ENCODE measurements around the gene NKX2-4. TPM values are rescaled to one million over a fixed set of nuclear protein-coding genes. Genes with fewer than 3 reads are reported as not detected.
A peak's percentile ranks its signal among the peaks of the same experiment; 100 is the strongest.
"Not testable (repeated sequence)": the region's sequence is repeated elsewhere in the genome, so short reads cannot be mapped to it uniquely, and the experiment has no call there.

Gene NKX2-4
- not detected for polyA plus RNA-seq (ENCODE audit: insufficient read length in 4 of 4)

GRCh38 chr20:21397341-21398108 is at the start of gene NKX2-4:
NKX2-4 (minus strand) TSS chr20:21397526; CDS start chr20:21397399, 127 bp downstream.
- no peak for DNase-seq (ENCODE audit: low read depth in 4 of 4, low spot score in 2 of 4)

GRCh38 chr20:21437816-21438215 is 40.5 kb upstream of the NKX2-4 start:
- DNase-seq (ENCODE audit: low read depth in 4 of 4, low spot score in 2 of 4) = no peak

GRCh38 chr20:21437248-21437647 is 39.9 kb upstream of the NKX2-4 start:
- DNase-seq (ENCODE audit: low read depth in 4 of 4, low spot score in 2 of 4) = no peak

- DNase-seq (ENCODE audit: low read depth in 4 of 4, low spot score in 2 of 4) = no peak
These were observed 38.9 kb upstream of the NKX2-4 start for GRCh38 chr20:21436205-21436604.

GRCh38 chr20:21435576-21435975 is 38.2 kb upstream of the NKX2-4 start:
- no peak for DNase-seq (ENCODE audit: low read depth in 4 of 4, low spot score in 2 of 4)

GRCh38 chr20:21433329-21433890 is 36.1 kb upstream of the NKX2-4 start:
- DNase-seq (ENCODE audit: low read depth in 4 of 4, low spot score in 2 of 4) = no peak

- DNase-seq (ENCODE audit: low read depth in 4 of 4, low spot score in 2 of 4) = no peak
These were observed 35.6 kb upstream of the NKX2-4 start for GRCh38 chr20:21432911-21433310.

GRCh38 chr20:21430020-21430419 is 32.7 kb upstream of the NKX2-4 start:
- peak; percentile 18 to 44 (median 19) for DNase-seq (ENCODE audit: low read depth in 4 of 4, low spot score in 2 of 4)

GRCh38 chr20:21424846-21425245 is 27.5 kb upstream of the NKX2-4 start:
- DNase-seq (ENCODE audit: low read depth in 4 of 4, low spot score in 2 of 4) = no peak

GRCh38 chr20:21423712-21424111 is 26.4 kb upstream of the NKX2-4 start:
- not testable (repeated sequence) for DNase-seq (ENCODE audit: low read depth in 4 of 4, low spot score in 2 of 4)

GRCh38 chr20:21421601-21422236 is 24.4 kb upstream of the NKX2-4 start:
- DNase-seq (ENCODE audit: low read depth in 4 of 4, low spot score in 2 of 4) = no peak

GRCh38 chr20:21419147-21419546 is 21.8 kb upstream of the NKX2-4 start:
- DNase-seq (ENCODE audit: low read depth in 4 of 4, low spot score in 2 of 4) = not testable (repeated sequence)

GRCh38 chr20:21413996-21414395 is 16.7 kb upstream of the NKX2-4 start:
- not testable (repeated sequence) for DNase-seq (ENCODE audit: low read depth in 4 of 4, low spot score in 2 of 4)

- no peak for DNase-seq (ENCODE audit: low read depth in 4 of 4, low spot score in 2 of 4)
These were observed 14.4 kb upstream of the NKX2-4 start for GRCh38 chr20:21411725-21412124.

GRCh38 chr20:21399005-21399475 is 1.7 kb upstream of the NKX2-4 start:
- no peak for DNase-seq (ENCODE audit: low read depth in 4 of 4, low spot score in 2 of 4)

GRCh38 chr20:21398109-21399004 is 1.0 kb upstream of the NKX2-4 start:
- DNase-seq (ENCODE audit: low read depth in 4 of 4, low spot score in 2 of 4) = peak in 1 of 4 donors; percentile 56

GRCh38 chr20:21396599-21397340 is 556 bp downstream of the NKX2-4 start:
- no peak for DNase-seq (ENCODE audit: low read depth in 4 of 4, low spot score in 2 of 4)

- DNase-seq (ENCODE audit: low read depth in 4 of 4, low spot score in 2 of 4) = no peak
These were observed 1.4 kb downstream of the NKX2-4 start for GRCh38 chr20:21395666-21396598.

All from left renal cortex interstitium (tissue), 4 donors.